ENCODE data around the gene XPNPEP3.

Gene XPNPEP3

DNA sequence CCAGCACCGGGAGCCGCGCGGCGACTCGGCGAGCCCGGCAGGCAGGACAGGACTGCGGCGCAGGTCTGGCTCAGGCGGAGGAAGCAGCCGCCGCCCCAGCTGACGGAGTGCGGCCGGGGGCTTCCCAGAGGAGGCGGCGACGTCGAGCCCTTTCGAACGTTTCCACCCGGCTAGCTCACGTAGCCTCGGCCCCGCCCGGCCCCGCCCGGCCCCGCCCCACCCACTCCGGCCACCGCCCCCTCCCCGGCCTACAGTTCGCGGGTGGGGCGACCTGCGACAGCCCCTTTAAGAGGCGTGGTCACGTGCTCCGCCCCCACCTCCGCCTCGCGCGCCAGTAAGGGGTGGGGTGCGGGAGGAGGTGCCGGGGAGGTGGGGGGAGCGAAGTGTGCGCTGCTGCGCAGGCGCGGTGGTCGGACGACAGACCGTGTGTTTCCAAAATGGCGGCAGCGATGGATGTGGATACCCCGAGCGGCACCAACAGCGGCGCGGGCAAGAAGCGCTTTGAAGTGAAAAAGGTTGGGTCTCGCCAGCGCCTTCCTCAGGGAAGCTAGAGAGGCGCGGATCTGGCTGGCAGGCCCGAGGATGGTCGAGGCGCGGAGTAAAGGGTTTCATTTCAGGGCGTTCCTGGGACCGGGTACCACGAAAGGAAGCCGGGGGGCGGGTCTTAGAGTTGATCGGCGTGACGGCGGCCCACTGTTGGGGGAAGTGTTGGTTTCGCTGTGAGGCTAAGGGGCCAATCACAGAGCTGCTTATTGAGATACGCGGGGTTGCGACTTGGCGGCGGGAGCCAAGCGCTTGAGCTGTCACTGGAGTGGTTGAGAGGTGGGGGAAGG, 94.2 kb downstream of the XPNPEP3 start, which contains the start of gene RBX1:
Gene RBX1, plus strand, starts transcription at position 417 of the 833 bp plus-strand sequence. Its CDS starts 21 bp downstream, at position 438.
- peak; percentile 94 for DNase-seq (ENCODE audit: low spot score)

DNA sequence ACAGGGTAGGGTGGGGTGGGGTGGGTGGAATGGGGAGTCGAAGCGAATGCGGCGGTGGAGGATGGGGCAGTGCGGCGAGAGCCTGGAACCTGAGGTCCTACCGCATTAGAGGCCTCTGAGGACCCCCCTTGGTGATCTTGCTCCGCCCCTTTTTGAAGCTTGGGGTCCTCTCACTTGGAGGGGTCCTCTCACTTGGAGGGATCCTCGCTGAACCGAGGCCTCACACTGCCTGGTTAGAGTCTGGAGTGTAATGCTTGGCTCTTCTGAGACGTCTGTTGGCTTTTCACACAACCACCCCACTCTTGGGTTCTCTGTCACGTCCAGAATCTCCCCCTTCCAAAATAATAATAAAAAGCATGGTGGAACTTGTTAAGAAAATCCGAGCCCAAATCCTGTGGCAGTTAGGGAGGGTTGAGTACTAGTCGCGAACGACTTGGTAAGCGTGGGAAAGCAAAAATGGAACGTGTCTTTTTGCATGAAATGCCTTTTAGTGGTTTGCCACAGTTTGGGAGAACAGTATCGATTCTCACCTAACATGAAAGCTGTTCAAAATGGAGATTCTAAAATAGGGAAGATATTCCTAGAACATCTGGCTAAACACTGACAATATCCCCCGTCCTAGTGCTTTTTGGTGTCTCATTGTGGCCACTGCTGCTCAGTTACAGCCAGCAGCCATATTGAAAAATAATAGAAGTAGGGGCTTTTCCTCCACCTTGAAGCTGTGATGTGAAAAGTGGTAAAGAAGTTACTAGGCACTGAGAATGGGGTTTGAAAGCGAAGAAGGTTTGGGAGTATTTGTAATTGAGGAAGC, 95.1 kb downstream of the XPNPEP3 start:
- no peak for DNase-seq (ENCODE audit: low spot score)

DNA sequence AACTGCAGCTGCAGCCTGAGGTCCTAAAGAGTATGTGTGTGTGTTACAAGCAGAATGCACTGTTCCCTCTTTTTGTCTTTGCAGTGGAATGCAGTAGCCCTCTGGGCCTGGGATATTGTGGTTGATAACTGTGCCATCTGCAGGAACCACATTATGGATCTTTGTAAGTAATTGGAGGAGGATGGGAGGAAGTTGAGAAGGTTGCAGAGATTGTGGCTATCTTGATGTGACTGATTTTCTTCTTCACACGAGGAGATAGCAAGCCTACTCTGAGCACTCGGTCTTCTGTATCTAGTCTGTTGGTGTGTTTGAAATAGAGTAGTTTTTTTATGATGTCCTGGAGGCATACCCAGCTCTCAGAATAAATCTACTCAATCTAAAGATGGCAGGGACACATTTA, 96.5 kb downstream of the XPNPEP3 start:
- no peak for DNase-seq (ENCODE audit: low spot score)

GRCh38 chr22:40954113-40954512, 97.2 kb downstream of the XPNPEP3 start:
- no peak for DNase-seq (ENCODE audit: low spot score)

GRCh38 chr22:40955571-40955970, 98.6 kb downstream of the XPNPEP3 start:
- DNase-seq (ENCODE audit: low spot score) = no peak

GRCh38 chr22:40957601-40958000, 100.7 kb downstream of the XPNPEP3 start:
- DNase-seq (ENCODE audit: low spot score) = no peak

- no peak for DNase-seq (ENCODE audit: low spot score)
These were observed 101.4 kb downstream of the XPNPEP3 start for GRCh38 chr22:40958299-40958698.

GRCh38 chr22:40960145-40960544, 103.2 kb downstream of the XPNPEP3 start:
- no peak for DNase-seq (ENCODE audit: low spot score)

- no peak for DNase-seq (ENCODE audit: low spot score)
These were observed 109.2 kb downstream of the XPNPEP3 start for GRCh38 chr22:40965936-40966725.

- DNase-seq (ENCODE audit: low spot score) = no peak
These were observed 109.8 kb downstream of the XPNPEP3 start for GRCh38 chr22:40966726-40967085.

GRCh38 chr22:40967111-40967760, 110.3 kb downstream of the XPNPEP3 start:
- DNase-seq (ENCODE audit: low spot score) = no peak

DNA sequence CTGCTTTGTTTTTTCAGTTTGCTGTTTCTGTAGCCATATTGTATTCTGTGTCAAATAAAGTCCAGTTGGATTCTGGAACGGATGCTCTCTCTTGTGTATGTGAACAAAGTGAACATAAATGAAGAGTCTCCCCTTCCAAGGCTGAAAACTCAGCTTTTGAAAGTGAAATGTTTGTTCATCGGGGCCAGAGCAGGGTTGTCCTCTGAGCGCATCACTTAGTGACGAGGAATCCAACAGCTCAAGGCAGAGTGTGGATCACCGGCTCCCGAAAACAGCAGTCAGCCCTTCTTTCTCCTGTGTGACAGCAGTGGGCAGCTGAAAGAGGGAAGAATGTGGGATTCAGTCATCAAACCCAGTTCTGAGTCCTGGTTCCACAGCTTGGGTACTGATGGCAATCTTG, 115.6 kb downstream of the XPNPEP3 start:
- no peak for DNase-seq (ENCODE audit: low spot score)

GRCh38 chr22:40973144-40973543, 116.2 kb downstream of the XPNPEP3 start:
- no peak for DNase-seq (ENCODE audit: low spot score)

DNA sequence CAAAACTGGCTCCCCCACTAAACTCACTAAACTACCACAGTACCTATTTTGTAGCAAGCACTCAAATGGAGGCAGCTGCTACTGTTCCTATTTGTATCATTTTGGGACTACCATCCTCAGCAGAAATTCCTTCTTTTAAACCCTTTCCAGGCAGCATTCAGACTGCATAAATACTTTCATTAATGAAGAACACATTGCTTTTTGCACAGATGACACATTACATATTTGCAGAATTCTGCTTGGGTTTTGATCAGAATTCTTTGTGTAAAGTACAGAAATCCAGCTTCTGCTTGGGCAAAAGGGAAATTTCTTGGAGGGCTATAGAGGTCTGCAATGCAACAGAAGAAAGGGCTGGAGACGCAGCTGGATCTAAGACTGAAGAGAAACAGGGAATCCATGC, 118.4 kb downstream of the XPNPEP3 start:
- no peak for DNase-seq (ENCODE audit: low spot score)

DNA sequence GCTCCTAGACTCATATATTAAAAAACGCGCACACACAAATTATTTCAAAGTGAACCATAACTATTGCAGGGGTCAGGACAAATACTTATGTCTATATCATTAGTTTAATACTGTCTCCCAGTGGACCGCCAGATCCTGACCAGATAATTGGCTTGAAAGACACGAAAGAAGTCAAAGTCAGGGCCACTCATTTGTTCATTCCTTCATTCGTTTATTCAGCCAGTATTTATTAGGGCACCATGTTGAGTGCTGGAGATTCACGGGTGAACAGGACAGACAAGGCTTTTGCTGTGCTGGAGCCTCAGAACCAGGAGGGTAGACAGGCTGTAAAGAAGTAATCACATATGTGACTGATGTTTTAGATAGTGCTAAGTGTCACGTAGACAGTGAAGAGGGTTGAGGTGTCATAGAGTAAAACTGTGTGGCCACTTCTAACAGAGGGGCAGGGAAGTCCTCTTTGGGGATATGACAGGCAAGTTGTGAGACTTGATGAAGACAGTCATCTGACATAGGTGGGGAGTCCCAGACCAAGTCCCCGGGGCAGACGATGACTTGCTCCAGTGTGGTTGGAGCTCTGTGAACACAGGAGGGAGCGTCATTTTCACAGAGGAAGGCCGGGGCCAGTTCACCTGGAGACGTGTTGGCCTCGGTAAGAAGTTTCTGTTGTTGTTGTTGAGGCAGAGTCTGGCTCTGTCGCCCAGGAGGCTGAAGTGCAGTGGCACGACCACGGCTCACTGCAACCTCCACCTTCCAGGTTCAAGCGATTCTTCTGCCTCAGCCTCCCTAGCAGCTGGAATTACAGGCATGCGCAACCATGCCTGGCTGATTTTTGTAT, 120.1 kb downstream of the XPNPEP3 start:
- DNase-seq (ENCODE audit: low spot score) = no peak

DNA sequence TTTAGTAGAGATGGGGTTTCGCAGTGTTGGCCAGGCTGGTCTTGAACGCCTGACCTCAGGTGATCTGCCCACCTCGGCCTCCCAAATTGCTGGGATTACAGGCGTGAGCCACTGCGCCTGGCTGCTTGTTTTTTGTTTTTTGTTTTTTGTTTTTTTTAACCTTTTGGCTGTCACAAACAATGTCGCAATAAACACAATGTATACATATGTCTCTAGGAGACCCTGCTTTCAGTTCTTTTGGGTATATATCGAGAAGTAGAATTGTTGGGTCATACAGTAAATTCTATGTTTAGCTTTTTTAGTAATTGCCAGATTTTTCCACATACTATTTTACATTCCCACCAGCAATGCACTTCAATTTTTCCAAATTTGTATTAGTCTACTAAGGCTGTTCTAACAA, 122.2 kb downstream of the XPNPEP3 start:
- no peak for DNase-seq (ENCODE audit: low spot score)

GRCh38 chr22:40979871-40980270, 122.9 kb downstream of the XPNPEP3 start:
- no peak for DNase-seq (ENCODE audit: low spot score)
